HG03066 (cell line): ENCODE results near the gene TIGAR.

ENCODE experiments used
- ATAC-seq: cut with Tn5 transposase; IDR thresholded peaks from one replicate; pipeline ENCODE4 v1.9.1; 2021; ENCODE audit warnings: low read depth; ENCODE audit not compliant: unreplicated experiment

TIGAR gene

GRCh38 chr12:4301932-4302501 lies 19.0 kb upstream of the TIGAR start:
- ATAC-seq, result no peak

GRCh38 chr12:4302881-4303280 lies 18.1 kb upstream of the TIGAR start:
- no peak for ATAC-seq

GRCh38 chr12:4303750-4304149 lies 17.3 kb upstream of the TIGAR start:
- ATAC-seq, result no peak

GRCh38 chr12:4307593-4308333 lies 13.2 kb upstream of the TIGAR start:
- no peak for ATAC-seq

- ATAC-seq, result no peak
These were observed 12.6 kb upstream of the TIGAR start for GRCh38 chr12:4308334-4308950.

- ATAC-seq, result no peak
These were observed 9.2 kb upstream of the TIGAR start for GRCh38 chr12:4311776-4312175.

- no peak for ATAC-seq
These were observed 8.8 kb upstream of the TIGAR start for GRCh38 chr12:4312251-4312650.

- peak; percentile 36 for ATAC-seq
These were observed 538 bp upstream of the TIGAR start for GRCh38 chr12:4320497-4320852.

GRCh38 chr12:4322726-4323125 lies 1.7 kb downstream of the TIGAR start:
- ATAC-seq, result no peak

GRCh38 chr12:4323396-4323795 lies 2.4 kb downstream of the TIGAR start:
- no peak for ATAC-seq

GRCh38 chr12:4324366-4324765 lies 3.4 kb downstream of the TIGAR start:
- no peak for ATAC-seq

- ATAC-seq, result no peak
These were observed 5.0 kb downstream of the TIGAR start for GRCh38 chr12:4325966-4326365.

GRCh38 chr12:4327293-4327692 lies 6.3 kb downstream of the TIGAR start:
- no peak for ATAC-seq

- ATAC-seq, result no peak
These were observed 9.2 kb downstream of the TIGAR start for GRCh38 chr12:4330203-4330602.

- no peak for ATAC-seq
These were observed 10.2 kb downstream of the TIGAR start for GRCh38 chr12:4331221-4331620.

- ATAC-seq, result no peak
These were observed 10.8 kb downstream of the TIGAR start for GRCh38 chr12:4331842-4332241.

- no peak for ATAC-seq
These were observed 25.9 kb downstream of the TIGAR start for GRCh38 chr12:4346931-4347330.

- no peak for ATAC-seq
These were observed 32.8 kb downstream of the TIGAR start for GRCh38 chr12:4353785-4354208.

GRCh38 chr12:4355156-4356040 lies 34.4 kb downstream of the TIGAR start:
- ATAC-seq, result no peak

GRCh38 chr12:4356041-4356327 lies 35.0 kb downstream of the TIGAR start:
- no peak for ATAC-seq

- ATAC-seq, result no peak
These were observed 45.1 kb downstream of the TIGAR start for GRCh38 chr12:4366090-4366489.
